ENCODE data around the gene ETV6. TPM values are rescaled to one million over a fixed set of nuclear protein-coding genes. Genes with fewer than 3 reads are reported as not detected.

Gene ETV6
- total and polyA plus RNA-seq, 2 of the 8 experiments (the other 6 are each of a cell fraction or from before 2014, with no cell fraction given) = 5.5 to 23.9 TPM

DNA sequence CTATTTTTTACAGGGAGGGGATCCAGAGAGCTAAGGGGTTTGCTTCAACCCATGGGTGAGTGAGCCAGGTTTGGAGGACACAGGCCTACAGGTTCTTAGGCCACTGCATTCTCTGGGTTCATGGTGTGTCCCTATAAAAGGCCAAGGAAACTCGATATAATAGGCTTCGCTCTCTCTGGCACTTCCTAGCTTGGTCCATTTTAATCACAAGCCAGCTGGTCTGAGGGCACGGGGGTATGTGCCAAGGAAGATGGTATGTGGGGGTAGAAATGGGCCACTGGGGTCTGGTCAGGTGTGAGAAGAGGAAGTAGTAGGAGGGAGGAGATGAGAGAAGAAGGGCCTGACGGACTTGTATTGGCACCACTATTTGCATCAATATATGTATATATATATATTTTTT lies 4.9 kb downstream of the ETV6 start (continued):
- TF ChIP-seq, protein P1, sequence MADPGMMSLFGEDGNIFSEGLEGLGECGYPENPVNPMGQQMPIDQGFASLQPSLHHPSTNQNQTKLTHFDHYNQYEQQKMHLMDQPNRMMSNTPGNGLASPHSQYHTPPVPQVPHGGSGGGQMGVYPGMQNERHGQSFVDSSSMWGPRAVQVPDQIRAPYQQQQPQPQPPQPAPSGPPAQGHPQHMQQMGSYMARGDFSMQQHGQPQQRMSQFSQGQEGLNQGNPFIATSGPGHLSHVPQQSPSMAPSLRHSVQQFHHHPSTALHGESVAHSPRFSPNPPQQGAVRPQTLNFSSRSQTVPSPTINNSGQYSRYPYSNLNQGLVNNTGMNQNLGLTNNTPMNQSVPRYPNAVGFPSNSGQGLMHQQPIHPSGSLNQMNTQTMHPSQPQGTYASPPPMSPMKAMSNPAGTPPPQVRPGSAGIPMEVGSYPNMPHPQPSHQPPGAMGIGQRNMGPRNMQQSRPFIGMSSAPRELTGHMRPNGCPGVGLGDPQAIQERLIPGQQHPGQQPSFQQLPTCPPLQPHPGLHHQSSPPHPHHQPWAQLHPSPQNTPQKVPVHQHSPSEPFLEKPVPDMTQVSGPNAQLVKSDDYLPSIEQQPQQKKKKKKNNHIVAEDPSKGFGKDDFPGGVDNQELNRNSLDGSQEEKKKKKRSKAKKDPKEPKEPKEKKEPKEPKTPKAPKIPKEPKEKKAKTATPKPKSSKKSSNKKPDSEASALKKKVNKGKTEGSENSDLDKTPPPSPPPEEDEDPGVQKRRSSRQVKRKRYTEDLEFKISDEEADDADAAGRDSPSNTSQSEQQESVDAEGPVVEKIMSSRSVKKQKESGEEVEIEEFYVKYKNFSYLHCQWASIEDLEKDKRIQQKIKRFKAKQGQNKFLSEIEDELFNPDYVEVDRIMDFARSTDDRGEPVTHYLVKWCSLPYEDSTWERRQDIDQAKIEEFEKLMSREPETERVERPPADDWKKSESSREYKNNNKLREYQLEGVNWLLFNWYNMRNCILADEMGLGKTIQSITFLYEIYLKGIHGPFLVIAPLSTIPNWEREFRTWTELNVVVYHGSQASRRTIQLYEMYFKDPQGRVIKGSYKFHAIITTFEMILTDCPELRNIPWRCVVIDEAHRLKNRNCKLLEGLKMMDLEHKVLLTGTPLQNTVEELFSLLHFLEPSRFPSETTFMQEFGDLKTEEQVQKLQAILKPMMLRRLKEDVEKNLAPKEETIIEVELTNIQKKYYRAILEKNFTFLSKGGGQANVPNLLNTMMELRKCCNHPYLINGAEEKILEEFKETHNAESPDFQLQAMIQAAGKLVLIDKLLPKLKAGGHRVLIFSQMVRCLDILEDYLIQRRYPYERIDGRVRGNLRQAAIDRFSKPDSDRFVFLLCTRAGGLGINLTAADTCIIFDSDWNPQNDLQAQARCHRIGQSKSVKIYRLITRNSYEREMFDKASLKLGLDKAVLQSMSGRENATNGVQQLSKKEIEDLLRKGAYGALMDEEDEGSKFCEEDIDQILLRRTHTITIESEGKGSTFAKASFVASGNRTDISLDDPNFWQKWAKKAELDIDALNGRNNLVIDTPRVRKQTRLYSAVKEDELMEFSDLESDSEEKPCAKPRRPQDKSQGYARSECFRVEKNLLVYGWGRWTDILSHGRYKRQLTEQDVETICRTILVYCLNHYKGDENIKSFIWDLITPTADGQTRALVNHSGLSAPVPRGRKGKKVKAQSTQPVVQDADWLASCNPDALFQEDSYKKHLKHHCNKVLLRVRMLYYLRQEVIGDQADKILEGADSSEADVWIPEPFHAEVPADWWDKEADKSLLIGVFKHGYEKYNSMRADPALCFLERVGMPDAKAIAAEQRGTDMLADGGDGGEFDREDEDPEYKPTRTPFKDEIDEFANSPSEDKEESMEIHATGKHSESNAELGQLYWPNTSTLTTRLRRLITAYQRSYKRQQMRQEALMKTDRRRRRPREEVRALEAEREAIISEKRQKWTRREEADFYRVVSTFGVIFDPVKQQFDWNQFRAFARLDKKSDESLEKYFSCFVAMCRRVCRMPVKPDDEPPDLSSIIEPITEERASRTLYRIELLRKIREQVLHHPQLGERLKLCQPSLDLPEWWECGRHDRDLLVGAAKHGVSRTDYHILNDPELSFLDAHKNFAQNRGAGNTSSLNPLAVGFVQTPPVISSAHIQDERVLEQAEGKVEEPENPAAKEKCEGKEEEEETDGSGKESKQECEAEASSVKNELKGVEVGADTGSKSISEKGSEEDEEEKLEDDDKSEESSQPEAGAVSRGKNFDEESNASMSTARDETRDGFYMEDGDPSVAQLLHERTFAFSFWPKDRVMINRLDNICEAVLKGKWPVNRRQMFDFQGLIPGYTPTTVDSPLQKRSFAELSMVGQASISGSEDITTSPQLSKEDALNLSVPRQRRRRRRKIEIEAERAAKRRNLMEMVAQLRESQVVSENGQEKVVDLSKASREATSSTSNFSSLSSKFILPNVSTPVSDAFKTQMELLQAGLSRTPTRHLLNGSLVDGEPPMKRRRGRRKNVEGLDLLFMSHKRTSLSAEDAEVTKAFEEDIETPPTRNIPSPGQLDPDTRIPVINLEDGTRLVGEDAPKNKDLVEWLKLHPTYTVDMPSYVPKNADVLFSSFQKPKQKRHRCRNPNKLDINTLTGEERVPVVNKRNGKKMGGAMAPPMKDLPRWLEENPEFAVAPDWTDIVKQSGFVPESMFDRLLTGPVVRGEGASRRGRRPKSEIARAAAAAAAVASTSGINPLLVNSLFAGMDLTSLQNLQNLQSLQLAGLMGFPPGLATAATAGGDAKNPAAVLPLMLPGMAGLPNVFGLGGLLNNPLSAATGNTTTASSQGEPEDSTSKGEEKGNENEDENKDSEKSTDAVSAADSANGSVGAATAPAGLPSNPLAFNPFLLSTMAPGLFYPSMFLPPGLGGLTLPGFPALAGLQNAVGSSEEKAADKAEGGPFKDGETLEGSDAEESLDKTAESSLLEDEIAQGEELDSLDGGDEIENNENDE (IDR thresholded peaks at IDR 0.05; ENCODE audit: insufficient replicate concordance, low read length) = no peak
- TF ChIP-seq CTBP2 (IDR thresholded peaks at IDR 0.05; ENCODE audit: borderline replicate concordance, insufficient read depth, insufficient read length, low read length) = no peak
- TF ChIP-seq GTF2F1 (IDR thresholded peaks at IDR 0.05; ENCODE audit: borderline replicate concordance, low read depth, low read length) = no peak
- TF ChIP-seq SP4 (IDR thresholded peaks at IDR 0.05; ENCODE audit: low read length) = no peak
- no peak for TF ChIP-seq CBX5 (IDR thresholded peaks at IDR 0.05; ENCODE audit: low read depth, low read length)
- TF ChIP-seq POLR2A (IDR thresholded peaks at IDR 0.05; ENCODE audit: control extremely low read depth in 1 of 2, low read depth in 2 of 2, low read length in 2 of 2) = no peak
- TF ChIP-seq, protein P2, sequence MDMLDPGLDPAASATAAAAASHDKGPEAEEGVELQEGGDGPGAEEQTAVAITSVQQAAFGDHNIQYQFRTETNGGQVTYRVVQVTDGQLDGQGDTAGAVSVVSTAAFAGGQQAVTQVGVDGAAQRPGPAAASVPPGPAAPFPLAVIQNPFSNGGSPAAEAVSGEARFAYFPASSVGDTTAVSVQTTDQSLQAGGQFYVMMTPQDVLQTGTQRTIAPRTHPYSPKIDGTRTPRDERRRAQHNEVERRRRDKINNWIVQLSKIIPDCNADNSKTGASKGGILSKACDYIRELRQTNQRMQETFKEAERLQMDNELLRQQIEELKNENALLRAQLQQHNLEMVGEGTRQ (IDR thresholded peaks at IDR 0.05; ENCODE audit: low read length) = no peak
- TF ChIP-seq SP2 (IDR thresholded peaks at IDR 0.05; ENCODE audit: low read length) = no peak
- no peak for TF ChIP-seq HDAC6 (IDR thresholded peaks at IDR 0.05; ENCODE audit: low read depth, low read length)
- no peak for TF ChIP-seq SIX5 (IDR thresholded peaks at IDR 0.05; ENCODE audit: low read depth, low read length)

Data from H1 (cell line).